ENCODE results near the gene KDM6A.

DNA sequence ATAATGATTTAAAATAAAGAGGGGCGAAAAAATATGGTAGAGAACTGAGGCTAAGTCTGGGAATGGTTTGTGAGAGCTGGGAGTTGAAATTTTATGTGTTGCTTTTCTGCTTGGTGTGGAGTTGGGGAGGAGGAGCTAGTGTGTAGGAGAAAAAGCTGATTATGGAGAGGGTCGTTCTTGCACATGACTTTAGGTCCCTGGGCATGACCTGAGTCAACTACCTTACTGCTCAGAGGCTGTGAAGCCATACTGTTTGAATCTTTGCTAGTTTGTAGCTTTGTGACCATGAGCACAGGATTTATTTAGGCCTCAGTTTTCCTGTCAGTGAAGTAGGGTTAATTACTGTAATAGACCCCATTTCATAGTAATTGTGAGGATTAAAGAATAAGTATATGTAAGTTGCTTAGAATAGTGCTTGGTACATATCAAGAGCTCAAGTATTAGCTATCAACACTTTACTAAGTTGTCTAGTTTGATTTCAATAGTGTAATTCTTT, 78.6 kb downstream of the KDM6A start:
- TF ChIP-seq, protein P1, sequence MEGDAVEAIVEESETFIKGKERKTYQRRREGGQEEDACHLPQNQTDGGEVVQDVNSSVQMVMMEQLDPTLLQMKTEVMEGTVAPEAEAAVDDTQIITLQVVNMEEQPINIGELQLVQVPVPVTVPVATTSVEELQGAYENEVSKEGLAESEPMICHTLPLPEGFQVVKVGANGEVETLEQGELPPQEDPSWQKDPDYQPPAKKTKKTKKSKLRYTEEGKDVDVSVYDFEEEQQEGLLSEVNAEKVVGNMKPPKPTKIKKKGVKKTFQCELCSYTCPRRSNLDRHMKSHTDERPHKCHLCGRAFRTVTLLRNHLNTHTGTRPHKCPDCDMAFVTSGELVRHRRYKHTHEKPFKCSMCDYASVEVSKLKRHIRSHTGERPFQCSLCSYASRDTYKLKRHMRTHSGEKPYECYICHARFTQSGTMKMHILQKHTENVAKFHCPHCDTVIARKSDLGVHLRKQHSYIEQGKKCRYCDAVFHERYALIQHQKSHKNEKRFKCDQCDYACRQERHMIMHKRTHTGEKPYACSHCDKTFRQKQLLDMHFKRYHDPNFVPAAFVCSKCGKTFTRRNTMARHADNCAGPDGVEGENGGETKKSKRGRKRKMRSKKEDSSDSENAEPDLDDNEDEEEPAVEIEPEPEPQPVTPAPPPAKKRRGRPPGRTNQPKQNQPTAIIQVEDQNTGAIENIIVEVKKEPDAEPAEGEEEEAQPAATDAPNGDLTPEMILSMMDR (IDR thresholded peaks at IDR 0.05 in 2 of 3, conservative IDR thresholded peaks at IDR 0.05 in 1 of 3; ENCODE audit: borderline replicate concordance in 1 of 3, insufficient read depth in 1 of 3, low read depth in 2 of 3, low read length in 2 of 3): no peak
- no peak for TF ChIP-seq EZH2 (IDR thresholded peaks at IDR 0.05)
- no peak for TF ChIP-seq SRF (IDR thresholded peaks at IDR 0.05; ENCODE audit: low read depth)
- no peak for TF ChIP-seq POLR2A (IDR thresholded peaks at IDR 0.05; ENCODE audit: borderline replicate concordance, extremely low read depth, insufficient read depth, insufficient read length)

Measured in HCT116 (cell line).